IMR-90 (cell line): ENCODE measurements around the gene OR51G2. TPM values are rescaled to one million over a fixed set of nuclear protein-coding genes. Genes with fewer than 3 reads are reported as not detected.

Experiments
- ATAC-seq: fragments of 200-7000 bp; cut with Tn5 transposase; 2 replicates; pipeline ENCODE4 v1.9.1; 2020; ENCODE audit warnings: low read depth, mild to moderate bottlenecking, moderate library complexity
- BruUV-seq: library from RNA; stranded (reverse); fragments of 400-500 nt; replicated peaks from 2 replicates; lab custom pipeline; 2021; lab: Mats Ljungman, UMichigan
- CTCF ChIA-PET: fragments of 300-600 bp; formaldehyde crosslinking; extraction: SDS; loops from one replicate; lab custom pipeline; 2021; ENCODE audit warnings: antibody characterized with exemption; lab: Yijun Ruan, JAX
- POLR2A ChIA-PET: fragments of 300-600 bp; sonication (Branson Sonifier 250); formaldehyde crosslinking; loops from one replicate; lab custom pipeline; 2022; ENCODE audit warnings: antibody characterized with exemption; ENCODE audit not compliant: unreplicated experiment; lab: Charles Lee
- DNase-seq: peaks from one replicate; pipeline ENCODE4 v3.0.0; 2013
- H2AFZ ChIP-seq: replicated peaks from 2 replicates; pipeline ENCODE3; 2013; ENCODE audit warnings: low read length, mild to moderate bottlenecking; ENCODE audit not compliant: poor library complexity
- H2AK5ac ChIP-seq: 2 replicates; pipeline ENCODE4 v1.6.1; 2013; ENCODE audit warnings: low read depth, low read length, inconsistent platforms
- H2AK9ac ChIP-seq: replicated peaks from 2 replicates; pipeline ENCODE3; 2013; ENCODE audit warnings: mild to moderate bottlenecking, low read depth, low read length, moderate library complexity; ENCODE audit not compliant: poor library complexity
- H2BK120ac ChIP-seq: 2 replicates; pipeline ENCODE4 v1.6.1; 2013; ENCODE audit warnings: low read depth, low read length, inconsistent platforms
- H2BK15ac ChIP-seq: 3 replicates; pipeline ENCODE4 v1.6.1; 2013; ENCODE audit warnings: low read depth, low read length, inconsistent platforms
- H2BK20ac ChIP-seq: 2 replicates; pipeline ENCODE4 v1.6.1; 2013; ENCODE audit warnings: low read depth, mild to moderate bottlenecking, inconsistent platforms, low read length, moderate library complexity
- H2BK5ac ChIP-seq: 2 replicates; pipeline ENCODE4 v1.6.1; 2013; ENCODE audit warnings: mild to moderate bottlenecking, low read depth, low read length, inconsistent platforms; ENCODE audit not compliant: poor library complexity, severe bottlenecking
- H3K14ac ChIP-seq: replicated peaks from 2 replicates; pipeline ENCODE4 v1.6.1; 2013; ENCODE audit warnings: low read depth, low read length, inconsistent platforms
- H3K18ac ChIP-seq: 2 replicates; pipeline ENCODE4 v1.6.1; 2013; ENCODE audit warnings: low read depth, low read length, control low read depth
- H3K23ac ChIP-seq: 2 replicates; pipeline ENCODE4 v1.6.1; 2013; ENCODE audit warnings: low read depth, low read length, inconsistent platforms
- H3K27ac ChIP-seq: 2 replicates; pipeline ENCODE4 v1.5.1; 2013; ENCODE audit warnings: mild to moderate bottlenecking, control low read depth, low read length; ENCODE audit not compliant: insufficient read depth
- H3K27me3 ChIP-seq: 2 replicates; pipeline ENCODE4 v1.6.1; 2013; ENCODE audit warnings: low read length; ENCODE audit not compliant: control insufficient read depth, insufficient read depth
- H3K36me3 ChIP-seq: 2 replicates; pipeline ENCODE4 v1.6.1; 2013; ENCODE audit warnings: low read length, mixed read lengths; ENCODE audit not compliant: control insufficient read depth, insufficient read depth
- H3K4ac ChIP-seq: 2 replicates; pipeline ENCODE4 v1.6.1; 2013; ENCODE audit warnings: low read depth, low read length, inconsistent platforms
- H3K4me1 ChIP-seq: 2 replicates; pipeline ENCODE4 v1.6.1; 2013; ENCODE audit warnings: low read length, mixed read lengths; ENCODE audit not compliant: control insufficient read depth, insufficient read depth
- H3K4me2 ChIP-seq: 2 replicates; pipeline ENCODE4 v1.6.1; 2013; ENCODE audit warnings: low read depth, mild to moderate bottlenecking, control low read depth, low read length, moderate library complexity
- H3K4me3 ChIP-seq: 2 replicates; pipeline ENCODE4 v1.5.1; 2013; ENCODE audit warnings: low read depth, mild to moderate bottlenecking, control low read depth, low read length, moderate library complexity; ENCODE audit not compliant: insufficient read depth
- H3K56ac ChIP-seq: 2 replicates; pipeline ENCODE4 v1.6.1; 2013; ENCODE audit warnings: low read length, inconsistent platforms; ENCODE audit not compliant: insufficient read depth; ENCODE audit errors: extremely low read depth
- H3K79me1 ChIP-seq, 2 experiments: 2 replicates each; pipeline ENCODE4 v1.6.1; 2013; ENCODE audit warnings: low read length in 2 of 2, inconsistent platforms in 1 of 2, low read depth in 1 of 2
- H3K9ac ChIP-seq: 2 replicates; pipeline ENCODE4 v1.6.1; 2013; ENCODE audit warnings: low read depth, low read length, control low read depth
- H3K9me1 ChIP-seq: 2 replicates; pipeline ENCODE4 v1.6.1; 2013; ENCODE audit warnings: low read length, inconsistent platforms; ENCODE audit not compliant: insufficient read depth
- H3K9me3 ChIP-seq: 2 replicates; pipeline ENCODE4 v1.6.1; 2013; ENCODE audit warnings: low read length; ENCODE audit not compliant: control insufficient read depth, insufficient read depth
- H4K20me1 ChIP-seq: 2 replicates; pipeline ENCODE4 v1.6.1; 2013; ENCODE audit warnings: low read length, inconsistent platforms; ENCODE audit not compliant: insufficient read depth
- H4K5ac ChIP-seq: 2 replicates; pipeline ENCODE4 v1.6.1; 2013; ENCODE audit warnings: mild to moderate bottlenecking, low read depth, low read length, control low read depth
- H4K8ac ChIP-seq, 2 experiments: 2 replicates each; pipeline ENCODE4 v1.6.1; 2013; ENCODE audit warnings: low read depth in 2 of 2, low read length in 2 of 2, control low read depth in 1 of 2, inconsistent platforms in 1 of 2
- H4K91ac ChIP-seq: 2 replicates; pipeline ENCODE4 v1.6.1; 2013; ENCODE audit warnings: low read depth, low read length, inconsistent platforms; ENCODE audit not compliant: insufficient read depth
- CEBPB ChIP-seq: IDR thresholded peaks from 2 replicates; pipeline ENCODE4 v1.6.1; 2012; ENCODE audit warnings: low read depth, low read length, improper control_type of control experiment
- dilution Hi-C: fragments of 300-500 bp; cut with HindIII; formaldehyde crosslinking; loops from one replicate; pipeline ENCODE4 v1.14.3; 2018; ENCODE audit warnings: low sequenced_read_pairs; ENCODE audit not compliant: unreplicated experiment
- in situ Hi-C: fragments of 300-500 bp; cut with MboI; formaldehyde crosslinking; loops from 3 replicates; pipeline ENCODE4 v1.14.3; 2019; ENCODE audit warnings: low sequenced_read_pairs, inconsistent platforms, mixed read lengths
- intact Hi-C: fragments of 100-400 bp; cut with micrococcal nuclease; formaldehyde crosslinking; loops from 2 replicates; pipeline ENCODE4 v1.10.0; 2022
- polyA plus RNA-seq, 3 experiments: library from polyadenylated mRNA; depleted of rRNA; stranded (reverse); fragments of >200 nt; gene quantifications; 2 replicates each; pipeline ENCODE4 v1.2.3, GENCODE V29; 2012; ENCODE audit warnings: low replicate concordance in 1 of 3
- total RNA-seq: library from RNA; depleted of rRNA; stranded (reverse); fragments of >200 nt; gene quantifications from 2 replicates; pipeline ENCODE4 v1.2.3, GENCODE V29; 2012

Gene OR51G2
- total and polyA plus RNA-seq, 2 of the 4 experiments (the other 2 are of a cell fraction) = not detected

- dilution Hi-C loops = no loop called here
- no peaks in the 10 kb centered on the region for H3K4me1 ChIP-seq
- H4K20me1 ChIP-seq = no peaks in the 10 kb centered on the region
- CTCF ChIA-PET = no interaction called here
- H2BK120ac ChIP-seq = no peak within 1 kb of the TSS
- no peak within 1 kb of the TSS for H4K8ac ChIP-seq
- no peak within 1 kb of the TSS for H2AFZ ChIP-seq
- H3K23ac ChIP-seq = no peak within 1 kb of the TSS
- H3K27ac ChIP-seq = no peak within 1 kb of the TSS
- in situ Hi-C loops = no loop called here
- TF ChIP-seq CEBPB = no peak
- POLR2A ChIA-PET = no interaction called here
- H3K4ac ChIP-seq = no peak within 1 kb of the TSS
- no peak within 1 kb of the TSS for H3K4me2 ChIP-seq
- no peaks in the 10 kb centered on the region for H3K9me3 ChIP-seq
- ATAC-seq (no peak), DNase-seq (no peak)
- H3K9ac ChIP-seq = no peak within 1 kb of the TSS
- H4K91ac ChIP-seq = no peak within 1 kb of the TSS
- no peaks in the 10 kb centered on the region for H3K27me3 ChIP-seq
- BruUV-seq = no TSS peak
- H2BK20ac ChIP-seq = no peak within 1 kb of the TSS
- H2AK9ac ChIP-seq = no peak within 1 kb of the TSS
- H3K56ac ChIP-seq = no peak within 1 kb of the TSS
- no peak within 1 kb of the TSS for H2AK5ac ChIP-seq
- H3K4me3 ChIP-seq = no peak within 1 kb of the TSS
- H2BK5ac ChIP-seq = no peak within 1 kb of the TSS
- intact Hi-C loops = no loop called here
- H3K79me1 ChIP-seq = no peaks in the 10 kb centered on the region
- no peak within 1 kb of the TSS for H3K14ac ChIP-seq
- no peak within 1 kb of the TSS for H4K5ac ChIP-seq
- no peak within 1 kb of the TSS for H2BK15ac ChIP-seq
- no peak within 1 kb of the TSS for H3K18ac ChIP-seq
- no peaks in the 10 kb centered on the region for H3K36me3 ChIP-seq
- no peaks in the 10 kb centered on the region for H3K9me1 ChIP-seq
These were observed 15.7 kb downstream of the OR51G2 start, which contains the start of gene OR51A7 for GRCh38 chr11:4903484-4903883. TSS of gene OR51A7 (plus strand) at chr11:4903783. CDS start at chr11:4907370, 3,587 bp downstream.
